GM20000 (cell line): ENCODE measurements around the gene POLE2.

ENCODE experiments used
- DNase-seq: peaks from one replicate; pipeline ENCODE4 v3.0.0; 2012; ENCODE audit warnings: low spot score
- TF ChIP-seq, protein P1 (sequence below): IDR thresholded peaks from 2 replicates; pipeline ENCODE4 v1.5.1; 2012; ENCODE audit warnings: mild to moderate bottlenecking, control low read depth; ENCODE audit errors: extremely low read depth, missing control alignments

Gene POLE2

DNA sequence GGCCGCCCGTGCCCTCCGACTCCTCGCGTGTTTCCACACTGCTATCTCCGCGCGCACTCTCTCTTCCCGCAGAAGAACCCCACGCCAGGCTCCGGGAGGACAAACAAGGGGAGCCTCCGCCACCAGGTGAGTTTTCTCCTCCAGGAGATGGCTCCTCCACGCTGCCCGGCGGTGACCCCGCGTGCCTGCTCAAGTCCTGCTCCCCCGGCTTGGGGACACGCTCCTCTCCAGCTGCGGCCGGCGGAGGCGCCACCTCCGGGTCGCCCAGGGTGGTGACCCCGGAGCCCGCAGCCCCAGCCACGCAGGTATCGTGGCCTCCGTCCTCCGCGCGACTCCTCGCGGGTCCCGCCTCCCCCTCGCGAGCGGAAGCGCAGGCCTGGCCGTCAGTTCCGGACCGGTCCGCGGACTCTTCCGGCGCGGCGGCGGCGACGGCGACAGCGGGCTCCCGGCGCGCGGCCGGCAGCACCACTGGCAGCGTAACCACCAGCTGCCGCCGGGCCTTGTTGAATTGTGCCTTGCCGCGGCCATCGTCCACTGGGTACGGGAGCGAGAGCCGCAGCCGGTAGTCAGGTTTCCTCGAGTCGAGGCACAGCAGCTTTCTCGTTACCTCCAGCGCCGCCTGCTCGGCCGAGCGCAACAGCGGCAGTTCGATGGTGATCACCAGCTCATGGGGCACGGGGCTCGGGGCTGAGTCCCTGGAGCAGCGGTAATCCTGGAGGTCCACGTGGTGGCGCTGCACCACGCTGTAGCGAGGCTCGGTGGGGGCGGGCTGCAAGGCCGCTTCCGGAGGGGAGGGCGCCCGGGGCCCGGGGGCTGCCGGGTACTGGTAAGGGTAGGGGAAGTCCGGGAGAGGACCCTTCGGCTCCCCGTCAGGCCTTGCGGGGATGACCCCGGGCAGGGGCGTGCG lies 54.1 kb downstream of the POLE2 start:
- peak; percentile 96 for DNase-seq
- TF ChIP-seq, protein P1, sequence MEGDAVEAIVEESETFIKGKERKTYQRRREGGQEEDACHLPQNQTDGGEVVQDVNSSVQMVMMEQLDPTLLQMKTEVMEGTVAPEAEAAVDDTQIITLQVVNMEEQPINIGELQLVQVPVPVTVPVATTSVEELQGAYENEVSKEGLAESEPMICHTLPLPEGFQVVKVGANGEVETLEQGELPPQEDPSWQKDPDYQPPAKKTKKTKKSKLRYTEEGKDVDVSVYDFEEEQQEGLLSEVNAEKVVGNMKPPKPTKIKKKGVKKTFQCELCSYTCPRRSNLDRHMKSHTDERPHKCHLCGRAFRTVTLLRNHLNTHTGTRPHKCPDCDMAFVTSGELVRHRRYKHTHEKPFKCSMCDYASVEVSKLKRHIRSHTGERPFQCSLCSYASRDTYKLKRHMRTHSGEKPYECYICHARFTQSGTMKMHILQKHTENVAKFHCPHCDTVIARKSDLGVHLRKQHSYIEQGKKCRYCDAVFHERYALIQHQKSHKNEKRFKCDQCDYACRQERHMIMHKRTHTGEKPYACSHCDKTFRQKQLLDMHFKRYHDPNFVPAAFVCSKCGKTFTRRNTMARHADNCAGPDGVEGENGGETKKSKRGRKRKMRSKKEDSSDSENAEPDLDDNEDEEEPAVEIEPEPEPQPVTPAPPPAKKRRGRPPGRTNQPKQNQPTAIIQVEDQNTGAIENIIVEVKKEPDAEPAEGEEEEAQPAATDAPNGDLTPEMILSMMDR, result peak; percentile 90

DNA sequence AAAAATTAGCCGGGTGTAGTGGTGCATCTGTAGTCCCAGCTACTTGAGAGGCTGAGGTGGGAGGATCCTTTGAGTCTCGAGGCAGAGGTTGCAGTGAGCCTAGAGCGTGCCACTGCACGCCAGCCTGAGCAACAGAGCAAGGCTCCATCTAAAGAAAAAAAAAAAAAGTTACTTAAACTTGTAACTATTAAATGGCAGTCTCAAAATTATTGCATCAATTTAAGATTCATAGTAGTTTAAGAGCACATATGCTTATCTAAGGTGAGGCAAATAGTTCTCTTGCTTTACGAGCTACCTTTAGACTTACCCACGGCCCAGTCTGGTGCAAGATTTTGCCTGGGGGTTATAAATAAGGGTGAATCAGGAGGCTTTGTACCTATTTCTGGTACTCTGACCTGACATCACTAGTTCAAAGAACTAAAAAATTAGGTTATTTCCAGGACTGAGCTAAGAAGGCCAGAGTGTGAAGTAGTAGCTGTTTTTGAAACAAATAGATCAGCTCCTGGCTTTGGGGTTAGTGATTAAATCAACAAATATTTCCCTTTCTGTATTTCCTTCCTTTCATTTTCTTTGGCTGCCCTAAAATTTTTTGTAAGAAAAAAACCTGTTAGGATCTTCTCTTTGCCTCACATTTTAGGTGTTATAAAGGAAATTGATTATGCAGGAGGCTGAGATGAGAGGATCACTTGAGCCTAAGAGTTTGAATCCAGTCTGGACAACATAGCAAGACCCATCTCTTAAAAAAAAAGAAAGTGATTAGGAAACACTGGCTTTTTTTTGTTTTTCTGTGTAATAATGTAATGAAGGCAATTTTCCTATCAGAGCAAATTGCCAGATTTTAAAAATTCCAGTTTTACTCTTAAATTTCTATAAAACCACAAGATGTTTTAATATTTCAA lies 63.8 kb downstream of the POLE2 start:
- DNase-seq, result peak; percentile 33

GRCh38 chr14:49623387-49623786 lies 64.6 kb downstream of the POLE2 start:
- TF ChIP-seq, protein P1, result no peak
- no peak for DNase-seq

More for the DNA sequence above, 63.8 kb downstream of the POLE2 start:
- TF ChIP-seq, protein P1, result no peak

DNA sequence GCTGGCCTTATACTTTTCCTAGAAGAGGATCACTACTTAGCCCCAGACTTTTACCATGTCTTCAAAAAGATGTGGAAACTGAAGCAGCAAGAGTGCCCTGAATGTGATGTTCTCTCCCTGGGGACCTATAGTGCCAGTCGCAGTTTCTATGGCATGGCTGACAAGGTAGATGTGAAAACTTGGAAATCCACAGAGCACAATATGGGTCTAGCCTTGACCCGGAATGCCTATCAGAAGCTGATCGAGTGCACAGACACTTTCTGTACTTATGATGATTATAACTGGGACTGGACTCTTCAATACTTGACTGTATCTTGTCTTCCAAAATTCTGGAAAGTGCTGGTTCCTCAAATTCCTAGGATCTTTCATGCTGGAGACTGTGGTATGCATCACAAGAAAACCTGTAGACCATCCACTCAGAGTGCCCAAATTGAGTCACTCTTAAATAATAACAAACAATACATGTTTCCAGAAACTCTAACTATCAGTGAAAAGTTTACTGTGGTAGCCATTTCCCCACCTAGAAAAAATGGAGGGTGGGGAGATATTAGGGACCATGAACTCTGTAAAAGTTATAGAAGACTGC lies 65.9 kb downstream of the POLE2 start:
- no peak for DNase-seq

GRCh38 chr14:49621114-49621881 lies 66.7 kb downstream of the POLE2 start:
- peak; percentile 65 for DNase-seq
- TF ChIP-seq, protein P1, result no peak

More for the DNA sequence above, 65.9 kb downstream of the POLE2 start:
- TF ChIP-seq, protein P1, result no peak

GRCh38 chr14:49620182-49621113 lies 67.6 kb downstream of the POLE2 start, which contains the start of the genes MGAT2 and RPL36AL:
MGAT2 (plus strand) TSS chr14:49620799; CDS start chr14:49621269, 470 bp downstream.
RPL36AL (minus strand) TSS chr14:49620626; CDS start chr14:49619104, 1,522 bp downstream.
- TF ChIP-seq, protein P1, result no peak
- DNase-seq, result peak; percentile 98
